Measurements from ENCODE around the gene OR10X1.

- TF ChIP-seq CTCF (IDR thresholded peaks at IDR 0.05), result no peak
- no peak for TF ChIP-seq POLR2AphosphoS5 (IDR thresholded peaks at IDR 0.05)
- TF ChIP-seq EP300 (IDR thresholded peaks at IDR 0.05), result no peak
- TF ChIP-seq POLR2A (IDR thresholded peaks at IDR 0.05), result no peak
Observed at GRCh38 chr1:158563853-158564252, 15.8 kb downstream of the OR10X1 start.

Data from gastroesophageal sphincter (tissue), 3 donors.